Heart right ventricle (tissue), 16 donors: Measurements from ENCODE around the gene HGFAC. TPM values are rescaled to one million over a fixed set of nuclear protein-coding genes. Genes with fewer than 3 reads are reported as not detected.
A peak's percentile ranks its signal among the peaks of the same experiment; 100 is the strongest.

Source experiments
- ATAC-seq, 8 donors: fragments of 200-7000 bp; cut with Tn5 transposase; one replicate each; pipeline ENCODE4 v1.9.1; 2020; ENCODE audit warnings: mild to moderate bottlenecking in 8 of 8, moderate library complexity in 8 of 8, moderate number of reproducible peaks in 1 of 8
- DNase-seq, 2 donors: peaks; one replicate each; pipeline ENCODE4 v3.0.0-alpha.2; 2020
- H3K27ac ChIP-seq, 10 donors: fragments of 200-600 bp; sonication (generic) in 2 of 10; one replicate each; pipeline versions ENCODE4 v1.5.0 to v1.8.0; 2020 to 2022; ENCODE audit warnings: mild to moderate bottlenecking in 3 of 10
- H3K27me3 ChIP-seq, 7 donors: fragments of 200-600 bp; one replicate each; pipeline ENCODE4 v1.8.0; 2021 to 2022; ENCODE audit warnings: mild to moderate bottlenecking in 2 of 7
- H3K36me3 ChIP-seq, 9 donors: fragments of 200-600 bp; sonication (generic) in 1 of 9; one replicate each; pipeline versions ENCODE4 v1.5.0 to v1.8.0; 2020 to 2022; ENCODE audit warnings: mild to moderate bottlenecking in 2 of 9
- H3K4me1 ChIP-seq, 9 donors: fragments of 200-600 bp; sonication (generic) in 1 of 9; one replicate each; pipeline versions ENCODE4 v1.5.0 to v1.8.0; 2020 to 2022; ENCODE audit warnings: mild to moderate bottlenecking in 4 of 9
- H3K4me3 ChIP-seq, 10 donors: fragments of 200-600 bp; sonication (generic) in 2 of 10; one replicate each; pipeline versions ENCODE4 v1.5.0 to v1.8.0; 2020 to 2022; ENCODE audit warnings: mild to moderate bottlenecking in 7 of 10, moderate library complexity in 2 of 10
- H3K9me3 ChIP-seq, 11 donors: fragments of 200-600 bp in 10 of 11; sonication (generic) in 2 of 11; one replicate each; pipeline versions ENCODE4 v1.5.0 to v1.8.0; 2013 to 2022; ENCODE audit warnings: mild to moderate bottlenecking in 2 of 11, control low read depth in 1 of 11, moderate library complexity in 1 of 11
- WGBS, 2 donors: extraction: QIAGEN DNeasy Blood & Tissue Kit; methylation state at CpG; one replicate each; pipeline ENCODE4 v1.1.7; 2013; ENCODE audit warnings: inconsistent platforms in 1 of 2; 5-methylcytosine and 5-hydroxymethylcytosine counted together
- intact Hi-C, 10 donors: fragments of 100-400 bp; cut with DNase I; formaldehyde crosslinking; loops; one replicate each; pipeline versions ENCODE4 v1.11.1 to v1.14.2; 2022
- polyA plus RNA-seq, 2 donors: library from polyadenylated mRNA; stranded (reverse); fragments of 200-250 nt; gene quantifications; one replicate each; pipeline ENCODE4 v1.2.3, GENCODE V29; 2013
- total RNA-seq, 10 donors: library from RNA; stranded (reverse); fragmentation: NEBNext Ultra II Directional in 3 of 10; extraction: Animal tissue kit (Norgen Biotek cat#: 25700) in 3 of 10; gene quantifications; one replicate each; pipeline versions ENCODE4 v1.2.1 to v1.2.4, GENCODE V29; 2021 to 2023
- TF ChIP-seq, protein P1 (sequence below), 9 donors: fragments of 200-600 bp; sonication (generic) in 2 of 9; IDR thresholded peaks; one replicate each; pipeline versions ENCODE4 v1.5.0 to v1.8.0; 2021 to 2022; ENCODE audit warnings: antibody characterized with exemption in 9 of 9, mild to moderate bottlenecking in 5 of 9, moderate library complexity in 1 of 9
- donor health status: Arrhythmogenic right ventricular cardiomyopathy.
- donor health status: ischemic (EF 13 %, LVEDD 7.1; RV severe dilation, severe dysfunction).
- donor health status: healthy with polysubstance abuse.
- donor health status: DM: no; HTN: yes; CAD: no.
- donor health status: DM: no; HTN: no; CAD: no.
- donor health status: ischemic (EF 25% LVEDD 6.9; RV normal size, moderate dysfunction).
- donor health status: ischemic (EF 25% LVEDD 5.7; RV mildly dilated, moderate dysfunction).
- donor health status: healthy.
- donor health status: DM: yes; HTN: yes; CAD: no.
- donor health status: Ischemic cardiomyopathy.
- donor health status: ischemic (EF 35%, LVEDD 5.7; RV mildly dilated, moderate dysfunction).
- donor health status: nonischemic (EF 11% LVEDD 7.7; RV severe dilation, severe dysfunction).
- donor health status: DM: yes; HTN: yes; CAD: no.
- donor health status: PGD.
- donor health status: ischemic (EF 29% LVEDD 5.4; RV normal size, mild dysfunction).
- donor health status: nonischemic (EF 23%, LVEDD 6.1; RV moderate dilation, normal function).

HGFAC gene
- total and polyA plus RNA-seq, 12 donors: 0.15 to 1.1 (median 0.45) TPM; not detected in 4

DNA sequence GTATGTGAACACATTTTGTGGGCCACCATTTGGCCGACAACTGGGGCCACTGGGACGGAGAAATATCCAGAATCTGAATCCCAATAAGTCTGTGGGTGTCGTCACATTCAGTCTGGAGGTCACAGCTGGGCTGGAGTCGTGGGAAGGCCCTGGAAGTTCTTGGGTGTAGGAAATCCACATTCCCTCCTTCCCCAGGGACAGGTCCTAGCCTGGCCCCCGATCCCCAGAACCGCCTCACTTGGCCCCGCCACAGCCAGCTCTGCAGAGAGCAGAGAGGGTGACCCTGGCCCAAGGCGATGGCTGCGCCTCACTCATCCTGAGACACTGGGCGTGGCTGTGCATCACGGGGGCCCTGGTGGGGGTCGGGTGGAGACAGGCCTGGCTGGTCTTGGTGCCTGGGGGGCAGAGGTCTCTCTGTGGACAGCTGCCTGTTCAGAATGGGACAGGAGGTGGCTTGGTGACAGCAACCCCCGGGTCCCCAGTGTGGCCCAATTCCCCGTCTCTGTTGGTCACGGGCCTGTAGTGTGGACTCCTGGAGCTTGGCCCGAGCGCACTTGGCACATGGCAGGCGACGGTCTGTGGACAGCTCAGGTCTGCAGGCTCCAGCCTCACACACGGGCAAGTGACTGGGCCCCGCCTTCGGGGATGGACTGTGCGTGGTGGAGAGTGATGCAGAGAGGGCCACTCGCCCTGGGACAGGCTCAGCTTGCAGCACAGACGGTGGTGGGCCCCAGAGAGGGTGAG, 37.8 kb downstream of the HGFAC start:
- Histone ChIP-seq H3K4me3 (no peak overlapping the region), H3K4me1 (peaks cover 5 to 59% (median 26%) of the 10 kb centered on the region in 9 donors), H3K36me3 (peaks cover 0 to 12% (median 0%) of the 10 kb centered on the region in 9 donors), H3K27ac (peak overlapping the region in 7 of 10 donors; percentile 16 to 100 (median 69)), H3K9me3 (no peaks in the 10 kb centered on the region), H3K27me3 (peaks cover 0 to 42% (median 24%) of the 10 kb centered on the region in 7 donors)
- TF ChIP-seq, protein P1, sequence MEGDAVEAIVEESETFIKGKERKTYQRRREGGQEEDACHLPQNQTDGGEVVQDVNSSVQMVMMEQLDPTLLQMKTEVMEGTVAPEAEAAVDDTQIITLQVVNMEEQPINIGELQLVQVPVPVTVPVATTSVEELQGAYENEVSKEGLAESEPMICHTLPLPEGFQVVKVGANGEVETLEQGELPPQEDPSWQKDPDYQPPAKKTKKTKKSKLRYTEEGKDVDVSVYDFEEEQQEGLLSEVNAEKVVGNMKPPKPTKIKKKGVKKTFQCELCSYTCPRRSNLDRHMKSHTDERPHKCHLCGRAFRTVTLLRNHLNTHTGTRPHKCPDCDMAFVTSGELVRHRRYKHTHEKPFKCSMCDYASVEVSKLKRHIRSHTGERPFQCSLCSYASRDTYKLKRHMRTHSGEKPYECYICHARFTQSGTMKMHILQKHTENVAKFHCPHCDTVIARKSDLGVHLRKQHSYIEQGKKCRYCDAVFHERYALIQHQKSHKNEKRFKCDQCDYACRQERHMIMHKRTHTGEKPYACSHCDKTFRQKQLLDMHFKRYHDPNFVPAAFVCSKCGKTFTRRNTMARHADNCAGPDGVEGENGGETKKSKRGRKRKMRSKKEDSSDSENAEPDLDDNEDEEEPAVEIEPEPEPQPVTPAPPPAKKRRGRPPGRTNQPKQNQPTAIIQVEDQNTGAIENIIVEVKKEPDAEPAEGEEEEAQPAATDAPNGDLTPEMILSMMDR (IDR thresholded peaks at IDR 0.05): no peak
- peak in 1 of 2 donors; percentile 59 for DNase-seq
- peak in 1 of 8 donors; percentile 35 for ATAC-seq
- 66 to 67% methylated on average over 25 of the region's 25 CpGs for WGBS, 2 donors
- intact Hi-C loops: no loop called here

DNA sequence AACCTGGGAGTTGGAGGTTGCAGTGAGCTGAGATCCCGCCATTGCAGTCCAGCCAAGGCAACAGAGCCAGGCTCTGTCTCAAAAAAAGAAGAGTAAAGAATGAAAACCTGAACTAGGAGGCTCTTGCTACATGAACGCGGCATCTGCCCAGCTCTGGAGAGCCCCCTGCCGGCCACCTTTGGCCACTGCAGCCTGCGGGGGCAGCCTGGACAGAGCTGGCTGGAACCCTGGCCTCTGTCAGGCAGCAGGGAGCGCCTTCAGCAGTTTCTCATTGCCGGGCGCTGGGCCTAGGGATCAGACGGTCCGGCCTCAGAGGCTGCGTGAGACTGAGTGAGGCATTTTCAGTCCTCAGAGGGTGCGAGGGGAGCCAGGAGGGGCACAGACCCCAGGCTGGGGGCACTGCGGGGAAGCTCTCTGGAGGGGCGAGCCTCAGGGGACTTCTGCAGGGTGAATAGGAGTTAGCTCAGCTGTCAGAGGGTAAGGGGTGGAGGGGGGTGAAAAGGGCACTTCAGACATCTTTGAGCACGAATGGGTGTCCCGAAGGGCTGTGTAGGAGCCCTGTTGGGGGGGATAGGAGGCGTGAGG, 38.9 kb downstream of the HGFAC start:
- Histone ChIP-seq H3K27me3 (peaks cover 0 to 48% (median 35%) of the 10 kb centered on the region in 7 donors), H3K9me3 (no peaks in the 10 kb centered on the region), H3K27ac (peak overlapping the region in 9 of 10 donors; percentile 15 to 100 (median 69)), H3K36me3 (peaks cover 0 to 12% (median 0%) of the 10 kb centered on the region in 9 donors), H3K4me1 (peaks cover 15 to 60% (median 37%) of the 10 kb centered on the region in 9 donors), H3K4me3 (no peak overlapping the region)
- WGBS, 2 donors: 13 to 18% methylated on average over 17 of the region's 17 CpGs
- intact Hi-C loops: no loop called here
- TF ChIP-seq, protein P1 (IDR thresholded peaks at IDR 0.05): peak; percentile 96 to 100 (median 98)
- DNase-seq (peak; percentile 62 to 78), ATAC-seq (peak in 7 of 8 donors; percentile 1 to 48 (median 22))

DNA sequence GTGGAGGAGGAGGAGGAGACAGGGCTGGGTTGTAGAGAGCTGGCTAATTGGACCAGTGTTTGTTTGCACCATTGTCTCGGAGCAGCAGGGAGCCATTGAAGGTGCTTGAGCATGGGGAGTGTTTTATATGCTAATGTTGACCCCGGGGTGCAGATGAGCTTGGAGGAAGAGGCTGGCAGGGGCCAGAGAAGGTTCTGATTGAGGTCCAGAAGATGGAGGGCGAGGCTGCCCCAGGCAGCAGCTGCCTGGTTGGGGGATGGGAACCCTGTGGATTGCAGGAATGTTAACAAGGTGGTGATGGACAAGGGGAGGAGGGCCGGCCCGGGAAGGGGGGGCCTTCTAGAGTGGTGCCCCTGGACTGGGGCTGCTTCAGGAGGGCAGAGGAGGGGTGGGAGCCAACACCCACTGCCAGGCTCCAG, 39.4 kb downstream of the HGFAC start:
- ATAC-seq (no peak), DNase-seq (no peak)
- H3K9me3 ChIP-seq: no peaks in the 10 kb centered on the region
- intact Hi-C loops: no loop called here
- peaks cover 0 to 12% (median 0%) of the 10 kb centered on the region in 9 donors for H3K36me3 ChIP-seq
- H3K27ac ChIP-seq: peak overlapping the region in 8 of 10 donors; percentile 50 to 100 (median 92)
- 21 to 33% methylated on average over 5 of the region's 5 CpGs for WGBS, 2 donors
- H3K4me3 ChIP-seq: no peak overlapping the region
- H3K4me1 ChIP-seq: peaks cover 16 to 63% (median 41%) of the 10 kb centered on the region in 9 donors
- H3K27me3 ChIP-seq: peaks cover 0 to 51% (median 38%) of the 10 kb centered on the region in 7 donors
- TF ChIP-seq, protein P1 (IDR thresholded peaks at IDR 0.05): no peak

DNA sequence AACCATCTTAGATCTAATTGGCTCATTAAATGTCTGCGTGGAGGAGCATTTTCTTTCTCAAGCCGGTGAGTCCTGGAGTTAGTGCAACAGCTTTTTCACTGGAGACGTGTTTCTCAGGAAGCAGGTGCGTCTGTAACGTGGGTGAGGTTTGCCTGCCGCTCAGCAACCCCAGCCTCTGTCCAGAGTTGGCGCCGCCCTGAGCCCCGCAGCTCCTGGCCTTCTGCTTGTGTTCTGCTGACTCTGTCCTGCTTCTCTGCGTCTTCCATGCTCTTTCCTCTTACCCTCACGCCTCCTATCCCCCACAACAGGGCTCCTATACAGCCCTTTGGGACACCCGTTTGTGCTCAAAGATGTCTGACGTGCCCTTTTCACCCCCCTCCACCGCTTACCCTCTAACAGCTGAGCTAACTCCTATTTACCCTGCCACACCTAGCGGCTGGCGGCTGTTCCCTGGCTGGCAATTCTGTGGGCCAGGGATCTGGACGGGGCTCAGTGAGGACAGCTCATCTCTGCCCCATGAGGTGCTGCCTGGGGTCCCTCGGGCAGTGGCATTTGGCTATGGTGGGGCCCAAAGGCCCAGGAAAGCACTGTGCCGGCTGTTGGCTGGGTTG, 40.1 kb downstream of the HGFAC start:
- no peak for ATAC-seq

More for the DNA sequence above, 40.1 kb downstream of the HGFAC start:
- TF ChIP-seq, protein P1 (IDR thresholded peaks at IDR 0.05): no peak
- 68% methylated on average over 19 of the region's 19 CpGs for WGBS, 2 donors
- intact Hi-C loops: no loop called here
- no peak overlapping the region for H3K4me3 ChIP-seq
- H3K9me3 ChIP-seq: no peaks in the 10 kb centered on the region
- H3K4me1 ChIP-seq: peaks cover 18 to 71% (median 49%) of the 10 kb centered on the region in 9 donors
- H3K36me3 ChIP-seq: peaks cover 0 to 10% (median 0%) of the 10 kb centered on the region in 9 donors
- no peak for DNase-seq
- peaks cover 0 to 54% (median 38%) of the 10 kb centered on the region in 7 donors for H3K27me3 ChIP-seq
- peak overlapping the region; percentile 44 to 100 (median 88) for H3K27ac ChIP-seq
